Mesenchymal stem cell (in vitro differentiated cells and primary cell): ENCODE measurements around the gene KDM4F.

Experiments used
- DNase-seq: peaks from one replicate; pipeline ENCODE4 v3.0.0-alpha.2; 2013
- H2AFZ ChIP-seq: one replicate; pipeline ENCODE4 v1.6.1; 2013; ENCODE audit warnings: low read depth, mild to moderate bottlenecking, control low read depth, inconsistent platforms, low read length, moderate library complexity
- H2AK5ac ChIP-seq: 2 replicates; pipeline ENCODE4 v1.6.1; 2013; ENCODE audit warnings: low read length, moderate library complexity, mild to moderate bottlenecking, inconsistent platforms; ENCODE audit not compliant: severe bottlenecking
- H2BK120ac ChIP-seq: one replicate; pipeline ENCODE4 v1.6.1; 2013; ENCODE audit warnings: low read depth, mild to moderate bottlenecking, inconsistent platforms, low read length, moderate library complexity
- H2BK12ac ChIP-seq, 2 experiments: one replicate each; pipeline ENCODE4 v1.6.1; 2013; ENCODE audit warnings: inconsistent platforms in 2 of 2, low read length in 2 of 2, mild to moderate bottlenecking in 2 of 2, moderate library complexity in 2 of 2, control low read depth in 1 of 2
- H2BK15ac ChIP-seq: one replicate; pipeline ENCODE4 v1.6.1; 2013; ENCODE audit warnings: mild to moderate bottlenecking, low read depth, inconsistent platforms; ENCODE audit not compliant: poor library complexity, severe bottlenecking
- H2BK5ac ChIP-seq: 2 replicates; pipeline ENCODE4 v1.6.1; 2013; ENCODE audit warnings: low read depth, mild to moderate bottlenecking, low read length, control low read depth, inconsistent platforms; ENCODE audit not compliant: poor library complexity, severe bottlenecking
- H3K14ac ChIP-seq, 2 experiments: one replicate each; pipeline ENCODE4 v1.6.1; 2013; ENCODE audit warnings: inconsistent platforms in 2 of 2, low read length in 2 of 2, control low read depth in 1 of 2, mild to moderate bottlenecking in 1 of 2, moderate library complexity in 1 of 2
- H3K18ac ChIP-seq, 2 experiments: one replicate each; pipeline ENCODE4 v1.6.1; 2013; ENCODE audit warnings: inconsistent platforms in 2 of 2, low read length in 2 of 2, control low read depth in 1 of 2, low read depth in 1 of 2, mild to moderate bottlenecking in 1 of 2
- H3K23ac ChIP-seq, 2 experiments: one replicate each; pipeline ENCODE4 v1.6.1; 2013; ENCODE audit warnings: inconsistent platforms in 2 of 2, low read length in 2 of 2, mild to moderate bottlenecking in 2 of 2, moderate library complexity in 2 of 2, control low read depth in 1 of 2
- H3K27ac ChIP-seq: 2 replicates; pipeline ENCODE4 v1.5.1; 2013; ENCODE audit warnings: mild to moderate bottlenecking, moderate library complexity, low read length, control low read depth, inconsistent platforms; ENCODE audit not compliant: poor library complexity, severe bottlenecking
- H3K27me3 ChIP-seq, 2 experiments: 2 replicates each; pipeline versions ENCODE4 v1.6.1 to v1.7.0; 2013; ENCODE audit warnings: low read length in 2 of 2, mild to moderate bottlenecking in 2 of 2, moderate library complexity in 2 of 2, control low read depth in 1 of 2, inconsistent platforms in 1 of 2; ENCODE audit not compliant: control insufficient read depth in 1 of 2, insufficient read depth in 1 of 2
- H3K36me3 ChIP-seq, 2 experiments: 2 replicates each; pipeline versions ENCODE4 v1.6.1 to v1.7.0; 2013; ENCODE audit warnings: low read length in 2 of 2, control low read depth in 1 of 2, inconsistent platforms in 1 of 2, low read depth in 1 of 2, mild to moderate bottlenecking in 1 of 2; ENCODE audit not compliant: insufficient read depth in 2 of 2, control insufficient read depth in 1 of 2
- H3K4ac ChIP-seq, 2 experiments: one replicate each; pipeline ENCODE4 v1.6.1; 2013; ENCODE audit warnings: inconsistent platforms in 2 of 2, low read length in 2 of 2, mild to moderate bottlenecking in 2 of 2, moderate library complexity in 2 of 2, control low read depth in 1 of 2, low read depth in 1 of 2
- H3K4me1 ChIP-seq: 2 replicates; pipeline ENCODE4 v1.6.1; 2013; ENCODE audit warnings: low read depth, low read length, control low read depth; ENCODE audit not compliant: control insufficient read depth, insufficient read depth
- H3K4me2 ChIP-seq: 2 replicates; pipeline ENCODE4 v1.6.1; 2013; ENCODE audit warnings: low read length, mild to moderate bottlenecking, inconsistent platforms; ENCODE audit not compliant: poor library complexity, severe bottlenecking
- H3K4me3 ChIP-seq, 2 experiments: 2 replicates each; pipeline versions ENCODE4 v1.5.1 to v1.7.0; 2013; ENCODE audit warnings: low read length in 2 of 2, mild to moderate bottlenecking in 2 of 2, control low read depth in 1 of 2, low read depth in 1 of 2; ENCODE audit not compliant: insufficient read depth in 1 of 2
- H3K79me1 ChIP-seq: replicated peaks from 2 replicates; pipeline ENCODE4 v1.6.1; 2013; ENCODE audit warnings: mild to moderate bottlenecking, control low read depth, low read length, inconsistent platforms; ENCODE audit not compliant: poor library complexity, severe bottlenecking
- H3K9ac ChIP-seq: 2 replicates; pipeline ENCODE4 v1.7.0; 2013; ENCODE audit warnings: mild to moderate bottlenecking, low read length, moderate library complexity
- H3K9me3 ChIP-seq: 2 replicates; pipeline ENCODE4 v1.7.0; 2013; ENCODE audit warnings: mild to moderate bottlenecking, low read length; ENCODE audit not compliant: control insufficient read depth
- H4K8ac ChIP-seq: one replicate; pipeline ENCODE4 v1.6.1; 2013; ENCODE audit warnings: inconsistent platforms, mild to moderate bottlenecking, low read length, moderate library complexity
- H4K91ac ChIP-seq: one replicate; pipeline ENCODE4 v1.6.1; 2013; ENCODE audit warnings: mild to moderate bottlenecking, low read length, inconsistent platforms
- WGBS: methylation state at CpG from one replicate; pipeline ENCODE4 v1.1.7; 2013; ENCODE audit warnings: mixed read lengths; 5-methylcytosine and 5-hydroxymethylcytosine counted together

The KDM4F gene

DNA sequence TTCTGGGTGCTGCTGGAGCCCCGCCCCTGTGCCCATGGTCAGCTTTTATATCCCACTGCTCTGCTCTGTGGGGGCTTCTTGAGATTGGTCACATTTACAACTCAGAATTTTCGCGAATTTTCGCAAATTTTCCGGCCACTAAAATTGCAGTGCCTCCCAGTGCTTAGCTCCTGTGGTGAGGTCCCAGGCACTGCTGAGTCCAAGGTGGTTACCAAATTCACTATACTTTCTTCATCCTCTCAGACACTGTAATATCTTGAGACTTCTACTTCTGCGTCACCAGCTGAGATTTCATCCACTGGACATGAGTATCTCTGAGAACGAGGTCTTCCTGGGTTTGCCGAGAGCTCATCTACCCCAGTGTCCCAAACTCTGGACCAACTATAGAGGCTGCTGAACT is 8.7 kb downstream of the KDM4F start:
- no peak overlapping the region for H3K4me3 ChIP-seq
- H2BK12ac ChIP-seq, result no peak overlapping the region
- H2BK120ac ChIP-seq, result no peak overlapping the region
- 88% methylated on average over 8 of the region's 8 CpGs for WGBS
- H4K8ac ChIP-seq, result no peak overlapping the region
- H3K9me3 ChIP-seq, result no peaks in the 10 kb centered on the region
- no peaks in the 10 kb centered on the region for H3K36me3 ChIP-seq
- peak overlapping the region; percentile 40 for H3K27ac ChIP-seq
- no peak overlapping the region for H3K14ac ChIP-seq
- no peak overlapping the region for H2BK5ac ChIP-seq
- no peak overlapping the region for H2BK15ac ChIP-seq
- no peak overlapping the region for H4K91ac ChIP-seq
- H3K4ac ChIP-seq, result no peak overlapping the region
- peak overlapping the region; percentile 50 for H2AK5ac ChIP-seq
- no peak overlapping the region for H2AFZ ChIP-seq
- no peak overlapping the region for H3K4me2 ChIP-seq
- peaks cover 8% of the 10 kb centered on the region for H3K4me1 ChIP-seq
- H3K27me3 ChIP-seq, result peaks cover 21 to 24% of the 10 kb centered on the region in 2 experiments
- no peaks in the 10 kb centered on the region for H3K79me1 ChIP-seq
- no peak overlapping the region for H3K23ac ChIP-seq
- H3K18ac ChIP-seq, result no peak overlapping the region
- DNase-seq, result no peak
- no peak overlapping the region for H3K9ac ChIP-seq

GRCh38 chr11:95058621-95059020 is 9.4 kb downstream of the KDM4F start:
- Histone ChIP-seq H3K9me3 (no peaks in the 10 kb centered on the region), H4K91ac (no peak overlapping the region), H3K14ac (no peak overlapping the region)

GRCh38 chr11:95059046-95059445 is 9.8 kb downstream of the KDM4F start:
- H4K91ac ChIP-seq, result no peak overlapping the region
- no peak overlapping the region for H3K4me2 ChIP-seq
- WGBS, result 96% methylated on average over 6 of the region's 6 CpGs

More at GRCh38 chr11:95058621-95059020, 9.4 kb downstream of the KDM4F start:
- Histone ChIP-seq H2AFZ (no peak overlapping the region), H3K79me1 (no peaks in the 10 kb centered on the region), H3K4me3 (no peak overlapping the region), H3K9ac (no peak overlapping the region), H3K18ac (no peak overlapping the region), H3K4me1 (peaks cover 8% of the 10 kb centered on the region), H3K36me3 (no peaks in the 10 kb centered on the region), H3K27me3 (peaks cover 17 to 19% of the 10 kb centered on the region in 2 experiments), H2BK12ac (no peak overlapping the region), H2BK120ac (no peak overlapping the region), H3K4me2 (no peak overlapping the region), H2BK15ac (no peak overlapping the region), H4K8ac (no peak overlapping the region), H3K23ac (no peak overlapping the region), H2AK5ac (no peak overlapping the region), H3K27ac (peak overlapping the region; percentile 62), H3K4ac (no peak overlapping the region), H2BK5ac (no peak overlapping the region)
- no peak for DNase-seq
- WGBS, result 91% methylated on average over 1 of the region's 1 CpG

DNA sequence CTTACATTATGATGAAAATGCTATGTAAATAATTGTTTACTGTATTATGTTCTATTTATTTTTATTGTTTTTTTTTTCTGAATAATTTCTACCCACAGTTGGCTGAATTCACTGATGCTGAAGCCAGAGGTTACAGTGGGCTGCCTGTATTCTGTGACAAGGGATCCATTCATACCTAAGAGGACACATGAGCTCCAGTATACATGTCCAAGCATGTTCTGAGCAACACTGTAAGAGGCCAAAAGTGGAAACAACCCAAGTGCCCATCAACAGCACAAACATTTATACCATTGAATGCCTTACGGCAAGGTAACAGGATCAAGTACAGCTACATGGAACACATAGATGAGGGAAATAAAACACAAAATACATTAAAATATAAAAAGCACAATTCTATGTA is 16.1 kb downstream of the KDM4F start:
- H3K4me1 ChIP-seq, result no peaks in the 10 kb centered on the region
- no peak overlapping the region for H3K14ac ChIP-seq
- H3K23ac ChIP-seq, result no peak overlapping the region
- H4K8ac ChIP-seq, result no peak overlapping the region
- no peak overlapping the region for H3K9ac ChIP-seq
- no peak overlapping the region for H2BK5ac ChIP-seq
- H3K27me3 ChIP-seq, result peaks cover 0 to 5% of the 10 kb centered on the region in 2 experiments
- H3K4me3 ChIP-seq, result no peak overlapping the region
- WGBS, result 100% methylated on average over 1 of the region's 1 CpG
- H3K27ac ChIP-seq, result no peak overlapping the region
- H2BK12ac ChIP-seq, result no peak overlapping the region
- H3K18ac ChIP-seq, result no peak overlapping the region
- no peak overlapping the region for H4K91ac ChIP-seq
- no peaks in the 10 kb centered on the region for H3K9me3 ChIP-seq
- H2BK120ac ChIP-seq, result no peak overlapping the region
- DNase-seq, result no peak
- no peak overlapping the region for H3K4ac ChIP-seq
- no peak overlapping the region for H2AFZ ChIP-seq
- peaks cover 0 to 1% of the 10 kb centered on the region in 2 experiments for H3K36me3 ChIP-seq
- no peak overlapping the region for H3K4me2 ChIP-seq
- no peak overlapping the region for H2BK15ac ChIP-seq
- no peak overlapping the region for H2AK5ac ChIP-seq
- no peaks in the 10 kb centered on the region for H3K79me1 ChIP-seq

More at GRCh38 chr11:95059046-95059445, 9.8 kb downstream of the KDM4F start:
- no peak for DNase-seq
- no peaks in the 10 kb centered on the region for H3K36me3 ChIP-seq
- no peak overlapping the region for H2AK5ac ChIP-seq
- H3K79me1 ChIP-seq, result no peaks in the 10 kb centered on the region
- no peak overlapping the region for H4K8ac ChIP-seq
- H2BK120ac ChIP-seq, result no peak overlapping the region
- H3K27me3 ChIP-seq, result peaks cover 13 to 15% of the 10 kb centered on the region in 2 experiments
- no peak overlapping the region for H3K4me3 ChIP-seq
- no peak overlapping the region for H3K4ac ChIP-seq
- peak overlapping the region; percentile 62 for H3K27ac ChIP-seq
- H3K23ac ChIP-seq, result no peak overlapping the region
- H3K4me1 ChIP-seq, result peaks cover 8% of the 10 kb centered on the region
- no peak overlapping the region for H3K9ac ChIP-seq
- H2AFZ ChIP-seq, result no peak overlapping the region
- no peak overlapping the region for H3K14ac ChIP-seq
- H3K9me3 ChIP-seq, result no peaks in the 10 kb centered on the region
- H2BK5ac ChIP-seq, result no peak overlapping the region
- no peak overlapping the region for H2BK15ac ChIP-seq
- no peak overlapping the region for H3K18ac ChIP-seq
- H2BK12ac ChIP-seq, result no peak overlapping the region
